GM13977 (cell line): ENCODE measurements around the gene MYZAP.
"Not testable (repeated sequence)": the region's sequence is repeated elsewhere in the genome, so short reads cannot be mapped to it uniquely, and the experiment has no call there.

ENCODE experiments used
- DNase-seq: peaks from one replicate; pipeline ENCODE4 v3.0.0; 2012; ENCODE audit warnings: low spot score
- in situ Hi-C: fragments of 300-500 bp; cut with MboI; formaldehyde crosslinking; loops from one replicate; pipeline ENCODE4 v1.12.0; 2022; ENCODE audit warnings: low sequenced_read_pairs, low pct_unique_long_range_greater_than_20kb, mixed read lengths, inconsistent platforms; ENCODE audit not compliant: unreplicated experiment
- TF ChIP-seq, protein P1 (sequence below): IDR thresholded peaks from 2 replicates; pipeline ENCODE4 v1.5.1; 2012; ENCODE audit warnings: mild to moderate bottlenecking, control low read depth; ENCODE audit not compliant: insufficient read depth; ENCODE audit errors: extremely low read depth, missing control alignments

The MYZAP gene

DNA sequence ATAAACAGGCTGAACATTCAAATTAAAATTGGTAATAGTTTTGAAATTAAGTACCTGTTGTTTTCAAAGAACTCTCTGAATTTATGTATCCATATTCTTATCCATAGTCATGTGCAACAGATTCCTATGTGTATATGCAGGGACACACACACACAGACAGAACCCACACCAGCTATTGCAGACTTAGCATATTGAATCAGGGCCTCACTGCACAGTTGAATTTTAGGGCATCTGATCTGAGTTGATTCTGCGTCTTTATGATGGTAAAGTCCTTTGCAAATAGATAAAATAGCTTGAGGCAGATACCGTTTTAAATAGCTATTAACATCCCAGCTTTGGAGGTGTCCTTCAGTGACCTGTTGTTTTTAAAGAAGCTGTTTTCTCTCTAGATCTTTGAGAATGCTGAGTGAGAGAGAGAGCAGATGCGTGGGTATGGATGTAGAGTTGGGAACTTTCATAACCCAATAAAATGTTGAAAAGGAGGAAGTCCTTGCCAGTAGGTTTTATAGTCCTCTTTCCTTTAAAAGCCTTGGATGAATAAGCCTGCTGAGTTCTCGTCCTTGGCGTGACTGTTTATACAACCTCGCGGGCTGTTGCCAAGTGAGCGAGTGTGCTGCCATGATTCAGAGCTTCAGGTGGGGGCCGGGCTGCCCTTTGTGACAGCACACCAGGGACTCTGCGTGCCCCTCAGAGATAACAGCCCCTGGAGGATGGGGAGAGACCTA, 18.3 kb downstream of the MYZAP start:
- TF ChIP-seq, protein P1, sequence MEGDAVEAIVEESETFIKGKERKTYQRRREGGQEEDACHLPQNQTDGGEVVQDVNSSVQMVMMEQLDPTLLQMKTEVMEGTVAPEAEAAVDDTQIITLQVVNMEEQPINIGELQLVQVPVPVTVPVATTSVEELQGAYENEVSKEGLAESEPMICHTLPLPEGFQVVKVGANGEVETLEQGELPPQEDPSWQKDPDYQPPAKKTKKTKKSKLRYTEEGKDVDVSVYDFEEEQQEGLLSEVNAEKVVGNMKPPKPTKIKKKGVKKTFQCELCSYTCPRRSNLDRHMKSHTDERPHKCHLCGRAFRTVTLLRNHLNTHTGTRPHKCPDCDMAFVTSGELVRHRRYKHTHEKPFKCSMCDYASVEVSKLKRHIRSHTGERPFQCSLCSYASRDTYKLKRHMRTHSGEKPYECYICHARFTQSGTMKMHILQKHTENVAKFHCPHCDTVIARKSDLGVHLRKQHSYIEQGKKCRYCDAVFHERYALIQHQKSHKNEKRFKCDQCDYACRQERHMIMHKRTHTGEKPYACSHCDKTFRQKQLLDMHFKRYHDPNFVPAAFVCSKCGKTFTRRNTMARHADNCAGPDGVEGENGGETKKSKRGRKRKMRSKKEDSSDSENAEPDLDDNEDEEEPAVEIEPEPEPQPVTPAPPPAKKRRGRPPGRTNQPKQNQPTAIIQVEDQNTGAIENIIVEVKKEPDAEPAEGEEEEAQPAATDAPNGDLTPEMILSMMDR = no peak
- in situ Hi-C loops = no loop called here
- no peak for DNase-seq

DNA sequence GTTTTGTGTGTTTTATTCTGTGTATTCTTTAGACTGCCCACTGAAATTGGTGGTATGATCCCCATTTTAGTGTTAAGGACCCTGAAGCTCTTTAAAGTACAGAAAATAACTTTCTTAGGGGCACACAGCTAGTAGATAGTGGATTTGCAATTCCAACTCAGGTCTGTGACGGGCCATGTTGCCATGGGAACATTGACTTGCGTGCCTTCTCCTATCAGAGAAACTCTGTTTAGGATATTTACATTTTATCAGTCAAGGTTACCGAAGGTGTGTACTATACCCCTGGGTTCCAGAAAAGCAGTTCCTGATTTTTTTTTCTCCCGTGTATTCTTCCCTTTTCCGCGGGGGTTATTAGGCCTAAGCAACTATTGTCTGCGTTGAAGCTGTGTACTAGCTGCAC, 19.4 kb downstream of the MYZAP start:
- no peak for DNase-seq
- in situ Hi-C loops = no loop called here
- TF ChIP-seq, protein P1 = no peak

DNA sequence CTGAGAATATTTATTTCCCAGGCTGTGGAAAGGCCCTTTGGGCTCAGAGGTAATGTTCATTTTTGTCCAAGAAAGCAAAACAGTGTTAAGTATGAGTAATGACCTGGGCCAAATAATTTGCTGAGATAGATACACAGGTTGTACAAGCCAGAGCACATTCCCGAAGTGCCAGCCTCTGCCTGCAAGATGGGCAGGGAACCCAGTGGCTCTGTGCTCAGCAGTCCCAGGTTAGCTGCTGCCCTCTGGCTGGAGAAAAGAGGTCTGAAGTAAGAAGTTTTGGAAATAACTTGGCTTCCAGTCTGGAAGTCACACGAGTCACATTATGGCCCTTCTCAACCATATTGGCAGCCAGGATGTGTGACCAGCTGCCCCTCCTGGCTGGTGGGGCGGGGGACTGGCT, 20.2 kb downstream of the MYZAP start:
- in situ Hi-C loops = no loop called here
- no peak for DNase-seq
- TF ChIP-seq, protein P1 = no peak

DNA sequence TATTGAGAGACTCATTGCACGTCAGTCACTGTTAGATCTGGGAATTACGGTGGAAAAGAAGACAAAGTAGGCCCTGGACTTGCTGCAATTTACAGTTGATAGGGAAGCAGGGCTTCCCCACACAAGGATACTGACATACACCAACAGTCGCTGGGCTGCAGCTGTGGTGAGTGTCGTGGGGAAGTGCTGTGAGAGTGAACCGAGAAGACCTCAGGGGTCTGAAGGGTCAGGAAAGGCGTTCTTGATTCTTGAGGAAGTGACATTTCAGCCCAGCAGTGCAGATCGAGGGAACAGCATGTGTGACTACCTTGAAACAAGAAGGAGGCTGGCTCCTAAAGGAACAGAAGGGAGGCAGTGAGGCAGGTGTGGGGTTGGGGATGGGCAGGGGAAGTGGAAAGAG, 22.5 kb downstream of the MYZAP start:
- TF ChIP-seq, protein P1 = no peak
- in situ Hi-C loops = no loop called here
- no peak for DNase-seq

DNA sequence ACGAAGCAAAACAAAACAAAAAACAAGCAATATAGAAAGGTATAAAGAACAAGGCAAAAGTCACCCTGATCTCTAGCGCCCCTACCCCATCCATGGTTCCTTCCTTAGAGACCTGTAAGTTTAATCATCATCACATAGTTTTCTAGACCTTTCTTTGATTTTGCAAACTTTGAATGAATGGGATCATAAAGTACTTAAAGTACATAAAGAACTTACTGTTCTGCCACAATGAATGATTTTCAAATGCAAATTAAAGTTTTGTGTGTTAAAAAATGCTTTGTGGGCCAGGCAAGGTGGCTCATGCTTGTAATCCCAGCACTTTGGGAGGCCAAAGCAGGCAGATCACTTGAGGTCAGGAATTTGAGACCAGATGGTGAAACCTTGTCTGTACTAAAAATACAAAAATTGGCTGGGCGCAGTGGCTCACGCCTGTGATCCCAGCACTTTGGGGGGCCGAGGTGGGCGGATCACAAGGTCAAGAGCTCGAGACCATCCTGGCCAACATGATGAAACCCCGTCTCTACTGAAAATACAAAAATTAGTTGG, 24.3 kb downstream of the MYZAP start:
- DNase-seq, in situ Hi-C loops: not testable (repeated sequence)

DNA sequence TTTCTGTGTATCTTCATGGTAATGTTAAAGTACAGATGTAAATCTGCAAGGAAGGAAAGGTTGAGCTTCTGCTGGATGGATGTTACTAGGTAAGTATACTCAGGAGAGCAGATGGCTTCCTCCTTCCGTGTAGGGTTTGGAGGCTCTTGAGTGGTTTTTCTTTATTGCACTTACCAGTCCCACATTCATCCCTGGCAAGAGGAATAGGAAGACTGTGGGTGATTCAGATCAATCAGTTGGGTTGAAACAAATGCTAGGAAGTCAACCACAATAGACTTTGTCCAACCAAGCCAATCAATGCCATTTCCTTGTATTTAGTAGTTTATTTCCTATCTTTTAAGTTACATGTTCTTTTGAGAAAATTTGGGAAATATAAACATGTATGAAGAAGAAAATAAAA, 26.6 kb downstream of the MYZAP start:
- TF ChIP-seq, protein P1 = no peak
- no peak for DNase-seq
- in situ Hi-C loops = no loop called here

DNA sequence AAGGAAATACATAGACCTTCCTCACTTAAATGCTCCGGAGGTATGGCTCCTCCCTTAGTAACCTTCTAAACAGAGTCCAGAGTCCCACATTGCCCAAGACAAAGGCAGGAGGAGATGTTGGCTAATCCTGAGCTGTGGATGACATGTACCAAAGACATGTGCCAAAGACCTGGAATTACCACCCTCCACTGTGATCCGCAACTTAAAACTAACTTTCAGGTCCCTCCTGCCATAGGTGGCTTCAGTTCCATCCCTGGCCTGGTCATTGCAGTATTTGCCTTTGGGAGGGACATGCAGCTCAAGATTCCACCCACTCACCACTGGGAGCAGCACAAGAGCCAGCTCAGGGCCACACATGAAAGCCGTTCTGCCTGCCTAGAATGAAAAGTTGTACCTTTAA, 28.0 kb downstream of the MYZAP start:
- TF ChIP-seq, protein P1 = no peak
- in situ Hi-C loops = no loop called here
- DNase-seq = no peak
